OCI-LY7 (cell line): Measurements from ENCODE around the gene RIN3.

Experiments used
- CTCF ChIP-seq: fragments of 200-600 bp; sonication (generic); conservative IDR thresholded peaks from 2 replicates; pipeline ENCODE4 v1.5.1; 2014; ENCODE audit warnings: mild to moderate bottlenecking, antibody characterized with exemption, low read length, moderate library complexity, mixed read lengths
- EZH2phosphoT487 ChIP-seq: fragments of 200-600 bp; sonication (generic); IDR thresholded peaks from 2 replicates; pipeline ENCODE4 v1.6.1; 2018; ENCODE audit warnings: low read depth, borderline replicate concordance, mild to moderate bottlenecking, mixed run types, antibody characterized with exemption, low read length, moderate library complexity, mixed read lengths

GRCh38 chr14:92702441-92702918, 188.9 kb downstream of the RIN3 start:
- TF ChIP-seq CTCF (no peak), EZH2phosphoT487 (no peak)
